Neural cell (in vitro differentiated cells): Measurements from ENCODE around the gene CIITA. TPM values are rescaled to one million over a fixed set of nuclear protein-coding genes. Genes with fewer than 3 reads are reported as not detected.

Source experiments
- H2AFZ ChIP-seq: fragments of 200-600, 300-800 bp; sonication (generic), shearing (Covaris generic); 2 replicates; pipeline ENCODE4 v1.6.0; 2014; ENCODE audit warnings: low read depth, mild to moderate bottlenecking, antibody characterized with exemption, low read length, moderate library complexity
- H3F3A ChIP-seq: fragments of 200-600 bp; shearing (Covaris generic); 2 replicates; pipeline ENCODE4 v1.6.1; 2016; ENCODE audit warnings: mild to moderate bottlenecking, moderate library complexity, mixed read lengths, antibody characterized with exemption, low read length; ENCODE audit not compliant: insufficient read depth, poor library complexity, severe bottlenecking
- H3K27ac ChIP-seq: fragments of 200-600, 300-800 bp; sonication (generic), shearing (Covaris generic); 2 replicates; pipeline ENCODE4 v1.5.1; 2014; ENCODE audit warnings: mild to moderate bottlenecking, low read length, moderate library complexity
- H3K27me3 ChIP-seq: fragments of 300-800, 200-600 bp; sonication (generic), shearing (Covaris generic); 2 replicates; pipeline ENCODE4 v1.6.0; 2014; ENCODE audit warnings: mild to moderate bottlenecking, low read depth, low read length, moderate library complexity; ENCODE audit not compliant: insufficient read depth
- H3K36me3 ChIP-seq: fragments of 300-800, 200-600 bp; sonication (generic), shearing (Covaris generic); 2 replicates; pipeline ENCODE4 v1.5.1; 2014; ENCODE audit warnings: mild to moderate bottlenecking, antibody characterized with exemption, low read length, moderate library complexity; ENCODE audit not compliant: insufficient read depth
- H3K4me2 ChIP-seq: fragments of 300-800, 200-600 bp; sonication (generic), shearing (Covaris generic); 2 replicates; pipeline ENCODE4 v1.6.0; 2014; ENCODE audit warnings: mild to moderate bottlenecking, low read length
- H3K4me3 ChIP-seq: fragments of 300-800, 200-600 bp; sonication (generic), shearing (Covaris generic); 2 replicates; pipeline ENCODE4 v1.5.1; 2014; ENCODE audit warnings: mild to moderate bottlenecking, low read length, moderate library complexity
- H3K79me2 ChIP-seq: fragments of 200-600 bp; shearing (Covaris generic); replicated peaks from 2 replicates; pipeline ENCODE4 v1.6.0; 2014; ENCODE audit warnings: mild to moderate bottlenecking, low read length, moderate library complexity; ENCODE audit not compliant: insufficient read depth
- H3K9ac ChIP-seq: fragments of 300-800, 200-600 bp; sonication (generic), shearing (Covaris generic); 2 replicates; pipeline ENCODE4 v1.6.1; 2016; ENCODE audit warnings: mild to moderate bottlenecking, low read length, mixed read lengths
- H3K9me2 ChIP-seq: fragments of 200-600 bp; shearing (Covaris generic); 2 replicates; pipeline ENCODE4 v1.6.1; 2016; ENCODE audit warnings: mild to moderate bottlenecking, low read length, mixed read lengths; ENCODE audit not compliant: insufficient read depth
- H3K9me3 ChIP-seq: fragments of 200-600, 300-800 bp; sonication (generic), shearing (Covaris generic); 2 replicates; pipeline ENCODE4 v1.6.1; 2016; ENCODE audit warnings: mild to moderate bottlenecking, mixed run types, low read length, moderate library complexity, mixed read lengths
- H4K20me1 ChIP-seq: fragments of 200-600 bp; shearing (Covaris generic); 2 replicates; pipeline ENCODE4 v1.6.1; 2016; ENCODE audit warnings: mild to moderate bottlenecking, mixed run types; ENCODE audit not compliant: insufficient read depth
- CTCF ChIP-seq: fragments of 450-650 bp; IDR thresholded peaks from 2 replicates; pipeline ENCODE4 v1.5.1; 2014; ENCODE audit warnings: antibody characterized with exemption, mild to moderate bottlenecking, moderate library complexity; ENCODE audit not compliant: poor library complexity, severe bottlenecking
- EP300 ChIP-seq: fragments of 450-650 bp; conservative IDR thresholded peaks from 2 replicates; pipeline ENCODE4 v1.6.1; 2014; ENCODE audit warnings: antibody characterized with exemption, mild to moderate bottlenecking, moderate library complexity; ENCODE audit not compliant: poor library complexity, severe bottlenecking
- EZH2 ChIP-seq: fragments of 200-600, 300-800 bp; shearing (Covaris generic), sonication (generic); IDR thresholded peaks from 2 replicates; pipeline ENCODE4 v1.6.1; 2014; ENCODE audit warnings: antibody characterized with exemption, low read length, borderline replicate concordance, mild to moderate bottlenecking; ENCODE audit not compliant: insufficient read depth, poor library complexity, severe bottlenecking
- MXI1 ChIP-seq: fragments of 450-650 bp; conservative IDR thresholded peaks from 2 replicates; pipeline ENCODE4 v1.6.1; 2014; ENCODE audit warnings: antibody characterized with exemption, mild to moderate bottlenecking; ENCODE audit not compliant: poor library complexity, severe bottlenecking
- POLR2AphosphoS5 ChIP-seq: IDR thresholded peaks from 2 replicates; pipeline ENCODE4 v1.6.1; 2012
- RAD21 ChIP-seq: fragments of 450-650 bp; conservative IDR thresholded peaks from 2 replicates; pipeline ENCODE4 v1.6.1; 2014; ENCODE audit warnings: antibody characterized with exemption, mild to moderate bottlenecking, moderate library complexity
- REST ChIP-seq: IDR thresholded peaks from 2 replicates; pipeline ENCODE4 v1.6.1; 2012; ENCODE audit warnings: borderline replicate concordance
- SMC3 ChIP-seq: fragments of 450-650 bp; conservative IDR thresholded peaks from 2 replicates; pipeline ENCODE4 v1.6.1; 2014; ENCODE audit warnings: antibody characterized with exemption, mild to moderate bottlenecking, moderate library complexity; ENCODE audit not compliant: poor library complexity
- TAF1 ChIP-seq: IDR thresholded peaks from 2 replicates; pipeline ENCODE4 v1.6.1; 2012; ENCODE audit warnings: low read depth
- polyA plus RNA-seq: library from polyadenylated mRNA; depleted of rRNA; stranded (reverse); fragments of >200 nt; gene quantifications from 2 replicates; pipeline ENCODE4 v1.2.3, GENCODE V29; 2014

The CIITA gene
- polyA plus RNA-seq, 1 donor from 2014 or later = not detected

- no peak overlapping the region for H2AFZ ChIP-seq
- no peak for TF ChIP-seq RAD21
- TF ChIP-seq EP300 = no peak
- no peak for TF ChIP-seq MXI1
- TF ChIP-seq SMC3 = no peak
- TF ChIP-seq POLR2AphosphoS5 = no peak
- TF ChIP-seq TAF1 = no peak
- TF ChIP-seq REST = no peak
- no peak for TF ChIP-seq CTCF
- no peak for TF ChIP-seq EZH2
These were observed 8.9 kb upstream of the CIITA start for GRCh38 chr16:10868104-10868595.

GRCh38 chr16:10868596-10869469 is 8.2 kb upstream of the CIITA start:
- H4K20me1 ChIP-seq = no peaks in the 10 kb centered on the region
- H3K36me3 ChIP-seq = no peaks in the 10 kb centered on the region
- H3K79me2 ChIP-seq = no peaks in the 10 kb centered on the region
- no peaks in the 10 kb centered on the region for H3F3A ChIP-seq
- H3K9ac ChIP-seq = no peak overlapping the region
- no peak overlapping the region for H3K27ac ChIP-seq
- H3K4me3 ChIP-seq = no peak overlapping the region
- peaks cover 4% of the 10 kb centered on the region for H3K27me3 ChIP-seq
- H2AFZ ChIP-seq = no peak overlapping the region
- no peak overlapping the region for H3K4me2 ChIP-seq
- no peaks in the 10 kb centered on the region for H3K9me3 ChIP-seq
- H3K9me2 ChIP-seq = no peaks in the 10 kb centered on the region
- TF ChIP-seq CTCF = no peak
- no peak for TF ChIP-seq TAF1
- TF ChIP-seq RAD21 = no peak
- TF ChIP-seq REST = no peak
- TF ChIP-seq EZH2 = no peak
- TF ChIP-seq SMC3 = no peak
- no peak for TF ChIP-seq MXI1
- no peak for TF ChIP-seq POLR2AphosphoS5
- TF ChIP-seq EP300 = no peak

More at GRCh38 chr16:10868104-10868595, 8.9 kb upstream of the CIITA start:
- Histone ChIP-seq H3K79me2 (no peaks in the 10 kb centered on the region), H3K36me3 (no peaks in the 10 kb centered on the region), H3K9me2 (no peaks in the 10 kb centered on the region), H3F3A (no peaks in the 10 kb centered on the region), H3K4me3 (no peak overlapping the region), H3K9me3 (no peaks in the 10 kb centered on the region), H3K27me3 (peaks cover 4% of the 10 kb centered on the region), H3K4me2 (no peak overlapping the region), H3K27ac (no peak overlapping the region), H4K20me1 (no peaks in the 10 kb centered on the region), H3K9ac (no peak overlapping the region)
